GM12865 (cell line): ENCODE data around the gene ACBD6.

Experiments used
- DNase-seq: peaks from one replicate; pipeline ENCODE4 v3.0.0; 2010; ENCODE audit warnings: low read depth
- H3K4me3 ChIP-seq: 2 replicates; pipeline ENCODE4 v1.5.1; 2011; ENCODE audit warnings: mild to moderate bottlenecking, low read depth, low read length, control low read depth
- CTCF ChIP-seq: IDR thresholded peaks from 2 replicates; pipeline ENCODE4 v1.5.1; 2011; ENCODE audit warnings: low read length, control low read depth, low read depth, inconsistent platforms; ENCODE audit not compliant: insufficient read depth; ENCODE audit errors: missing control alignments

ACBD6 gene

GRCh38 chr1:180277476-180278193 is 224.7 kb downstream of the ACBD6 start:
- no peak for DNase-seq
- no peak overlapping the region for H3K4me3 ChIP-seq
- TF ChIP-seq CTCF, result no peak

GRCh38 chr1:180275726-180276125 is 226.7 kb downstream of the ACBD6 start:
- H3K4me3 ChIP-seq, result no peak overlapping the region

GRCh38 chr1:180274221-180274620 is 228.2 kb downstream of the ACBD6 start:
- DNase-seq, result no peak
- TF ChIP-seq CTCF, result no peak
- no peak overlapping the region for H3K4me3 ChIP-seq

More at GRCh38 chr1:180275726-180276125, 226.7 kb downstream of the ACBD6 start:
- TF ChIP-seq CTCF, result no peak
- DNase-seq, result no peak

GRCh38 chr1:180273066-180273465 is 229.3 kb downstream of the ACBD6 start:
- DNase-seq, result no peak
- H3K4me3 ChIP-seq, result no peak overlapping the region
- TF ChIP-seq CTCF, result no peak

GRCh38 chr1:180272395-180272794 is 230.0 kb downstream of the ACBD6 start:
- H3K4me3 ChIP-seq, result no peak overlapping the region
- DNase-seq, result no peak
- no peak for TF ChIP-seq CTCF

GRCh38 chr1:180271272-180272255 is 230.8 kb downstream of the ACBD6 start:
- H3K4me3 ChIP-seq, result no peak overlapping the region
- no peak for DNase-seq
- TF ChIP-seq CTCF, result no peak
